ENCODE data around the gene SCN11A. TPM values are rescaled to one million over a fixed set of nuclear protein-coding genes. Genes with fewer than 3 reads are reported as not detected.

The SCN11A gene
- total RNA-seq = under 0.01 TPM

DNA sequence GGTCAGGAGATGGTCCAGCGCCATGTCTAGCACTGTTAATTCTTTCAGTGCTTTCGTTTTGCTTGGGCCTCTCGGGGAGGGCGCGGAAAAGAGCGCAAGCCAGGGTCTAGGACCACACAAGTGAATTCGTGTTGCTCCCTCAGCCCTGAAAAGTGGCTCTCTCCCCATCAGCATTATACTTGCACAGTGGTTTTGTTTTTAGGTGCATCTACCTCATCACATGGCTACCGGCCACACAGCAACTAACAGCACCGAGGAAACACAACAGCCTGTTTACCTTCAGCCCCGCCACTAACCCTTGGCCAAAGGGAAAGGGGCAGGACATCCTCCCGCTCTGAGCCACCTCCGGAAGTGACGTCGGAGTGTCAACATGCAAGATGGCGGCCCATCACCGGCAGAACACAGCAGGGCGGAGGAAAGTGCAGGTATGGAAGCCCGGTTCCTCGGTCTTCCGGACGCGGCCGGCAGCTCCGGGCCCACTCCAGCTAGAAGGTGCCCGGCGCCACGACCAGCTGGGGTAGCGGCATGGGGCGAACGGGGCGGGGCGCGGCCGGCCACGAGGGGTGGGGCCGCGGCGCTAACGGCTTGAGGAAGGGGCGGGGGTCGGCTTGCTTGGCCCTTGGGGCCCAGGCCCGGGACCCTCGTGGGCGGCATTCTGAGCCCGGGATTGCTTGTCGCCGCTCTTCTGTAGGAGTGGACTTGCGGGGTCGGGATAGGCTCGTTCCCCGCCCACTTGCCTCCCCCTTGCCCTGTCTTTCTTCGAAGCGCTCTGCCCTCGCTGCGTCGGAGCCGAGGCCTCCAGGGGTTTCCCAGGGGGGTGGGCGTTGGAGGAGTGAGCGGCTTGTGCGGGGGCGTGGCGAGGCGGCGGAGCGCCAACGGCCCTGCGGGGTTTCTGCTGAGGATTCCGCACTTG lies at the start of gene SCN11A, which contains the start of gene WDR48:
Gene SCN11A (minus strand): TSS at position 296 of the 913 bp plus-strand sequence. CDS start 101,582 bp downstream, outside the sequence.
Gene WDR48 (plus strand): TSS at position 368 of the 913 bp plus-strand sequence. CDS start 10 bp downstream, at position 378.
- DNase-seq (ENCODE audit: low read depth in 2 of 3, low spot score in 2 of 3) = peak; percentile 85 to 98 (median 96)

DNA sequence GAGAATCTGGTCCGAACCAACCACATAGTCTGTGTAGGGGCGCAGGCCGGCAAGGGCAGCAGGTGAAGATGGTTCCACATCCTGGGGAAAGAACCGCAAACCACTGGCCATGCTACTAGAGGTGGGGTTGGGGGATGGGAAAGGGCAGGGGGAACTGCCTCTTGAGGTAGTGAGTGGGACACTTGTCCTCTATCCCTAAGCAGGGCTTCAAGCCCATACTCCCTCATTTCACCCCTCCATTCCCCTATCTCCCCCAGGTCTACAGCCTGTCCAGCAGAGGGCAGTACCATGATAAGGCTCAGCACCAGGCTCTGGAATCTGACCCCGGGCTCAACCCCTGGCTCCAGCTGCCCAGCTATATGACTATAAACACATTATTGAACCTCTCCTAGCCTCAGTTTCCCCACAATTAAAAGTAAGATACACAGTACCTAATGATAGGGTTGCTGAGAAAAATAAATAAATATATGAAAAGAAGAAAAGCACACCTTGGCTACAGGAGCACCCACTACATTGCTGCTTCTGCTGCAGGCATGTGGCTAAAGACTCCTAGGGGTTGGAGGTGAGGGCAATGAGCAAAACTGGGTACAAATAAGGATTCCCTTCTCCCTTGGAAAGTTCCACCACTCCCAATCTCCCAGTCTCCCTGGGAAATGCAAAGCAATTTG lies 49.4 kb upstream of the SCN11A start:
- peak in 2 of 3 donors; percentile 51 to 61 for DNase-seq (ENCODE audit: low read depth in 2 of 3, low spot score in 2 of 3)

GRCh38 chr3:39100500-39100886 lies 48.7 kb upstream of the SCN11A start:
- DNase-seq (ENCODE audit: low read depth in 2 of 3, low spot score in 2 of 3) = no peak

- DNase-seq (ENCODE audit: low read depth in 2 of 3, low spot score in 2 of 3) = no peak
These were observed 48.2 kb upstream of the SCN11A start for GRCh38 chr3:39099738-39100499.

DNA sequence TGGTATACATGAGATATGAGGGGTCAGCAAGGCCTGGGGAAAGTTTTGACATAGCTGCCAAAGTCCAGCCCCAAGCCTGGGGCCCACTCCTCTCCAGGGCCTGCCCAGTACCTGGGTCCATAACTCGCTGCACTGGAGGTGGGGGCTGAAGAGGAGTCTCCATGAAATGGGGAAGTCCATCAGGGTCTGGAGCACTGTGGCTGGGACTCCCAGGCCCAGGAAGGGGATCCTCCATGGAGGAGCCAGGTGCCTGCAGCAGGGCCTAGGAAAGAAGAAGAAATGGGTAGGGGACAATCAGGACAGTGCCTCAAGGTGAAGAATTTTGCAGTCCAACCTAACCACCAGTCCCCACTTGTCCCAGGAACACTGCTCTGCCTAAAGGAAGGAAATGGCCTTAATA lies 47.5 kb upstream of the SCN11A start:
- DNase-seq (ENCODE audit: low read depth in 2 of 3, low spot score in 2 of 3) = no peak

GRCh38 chr3:39098473-39099000 lies 46.8 kb upstream of the SCN11A start:
- DNase-seq (ENCODE audit: low read depth in 2 of 3, low spot score in 2 of 3) = no peak

- DNase-seq (ENCODE audit: low read depth in 2 of 3, low spot score in 2 of 3) = no peak
These were observed 46.1 kb upstream of the SCN11A start for GRCh38 chr3:39097716-39098472.

GRCh38 chr3:39096775-39097174 lies 45.0 kb upstream of the SCN11A start:
- no peak for DNase-seq (ENCODE audit: low read depth in 2 of 3, low spot score in 2 of 3)

- no peak for DNase-seq (ENCODE audit: low read depth in 2 of 3, low spot score in 2 of 3)
These were observed 44.0 kb upstream of the SCN11A start for GRCh38 chr3:39095778-39096177.

DNA sequence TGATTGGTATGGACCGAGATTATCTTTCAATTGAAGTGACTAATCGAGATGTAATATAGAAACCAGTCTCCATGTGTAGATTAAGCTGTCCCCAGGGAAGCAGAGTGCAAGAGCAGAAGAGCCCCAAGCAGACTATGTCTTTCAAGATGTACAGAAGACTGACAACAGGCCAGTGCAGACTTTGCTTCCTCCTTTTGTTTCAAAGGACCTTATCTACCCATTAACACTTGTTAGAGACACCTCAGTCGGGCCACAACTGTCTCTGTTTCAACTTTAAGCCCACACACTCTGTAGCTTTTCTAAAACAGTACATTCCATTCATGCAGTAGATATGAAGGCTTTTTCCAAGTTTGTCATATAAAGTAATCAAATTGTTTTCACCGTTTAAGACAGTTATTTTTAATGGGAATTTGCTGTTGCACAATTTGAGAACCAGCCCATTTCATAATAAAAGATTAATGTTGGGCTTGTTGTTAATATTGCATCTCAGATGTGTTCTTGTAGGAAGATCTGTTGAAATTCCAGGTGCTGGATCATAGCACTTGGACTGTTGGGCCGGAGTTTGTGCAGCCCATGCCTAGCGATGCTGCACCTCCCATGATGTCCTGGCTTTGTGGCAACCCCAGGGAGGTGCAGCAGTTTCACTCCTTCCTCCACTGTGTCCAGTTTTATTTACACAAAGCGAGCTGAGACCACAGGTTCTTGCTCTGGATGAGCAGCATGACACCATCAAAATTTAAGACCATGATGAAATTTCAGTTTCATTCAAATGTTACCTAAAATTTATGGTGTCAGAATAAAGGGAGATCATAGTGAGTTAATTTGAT lies 43.3 kb upstream of the SCN11A start:
- no peak for DNase-seq (ENCODE audit: low read depth in 2 of 3, low spot score in 2 of 3)

GRCh38 chr3:39090922-39091321 lies 39.2 kb upstream of the SCN11A start:
- DNase-seq (ENCODE audit: low read depth in 2 of 3, low spot score in 2 of 3) = no peak

GRCh38 chr3:39088889-39089288 lies 37.1 kb upstream of the SCN11A start:
- no peak for DNase-seq (ENCODE audit: low read depth in 2 of 3, low spot score in 2 of 3)

DNA sequence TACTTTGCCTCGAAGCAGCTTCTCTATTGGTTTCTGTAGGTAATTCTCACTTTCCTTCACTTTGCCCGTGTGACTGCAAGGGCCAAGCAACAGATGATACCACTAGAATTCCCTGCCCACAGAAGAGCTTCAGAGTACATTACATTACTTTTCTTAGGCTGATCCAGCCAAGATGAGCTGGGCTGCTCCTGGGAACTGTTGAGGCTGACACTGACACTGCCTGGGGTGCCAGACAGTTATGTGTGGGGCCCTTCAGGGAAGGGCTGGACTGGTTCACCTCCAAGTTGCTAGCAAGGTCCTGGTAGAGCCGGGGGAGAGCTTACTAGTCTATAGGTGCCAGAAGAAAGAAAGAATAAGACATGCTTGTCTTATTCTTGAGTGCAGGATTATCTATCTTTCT lies 36.7 kb upstream of the SCN11A start:
- no peak for DNase-seq (ENCODE audit: low read depth in 2 of 3, low spot score in 2 of 3)

GRCh38 chr3:39086144-39086543 lies 34.4 kb upstream of the SCN11A start:
- DNase-seq (ENCODE audit: low read depth in 2 of 3, low spot score in 2 of 3) = no peak

- DNase-seq (ENCODE audit: low read depth in 2 of 3, low spot score in 2 of 3) = no peak
These were observed 31.0 kb upstream of the SCN11A start for GRCh38 chr3:39082666-39083313.

DNA sequence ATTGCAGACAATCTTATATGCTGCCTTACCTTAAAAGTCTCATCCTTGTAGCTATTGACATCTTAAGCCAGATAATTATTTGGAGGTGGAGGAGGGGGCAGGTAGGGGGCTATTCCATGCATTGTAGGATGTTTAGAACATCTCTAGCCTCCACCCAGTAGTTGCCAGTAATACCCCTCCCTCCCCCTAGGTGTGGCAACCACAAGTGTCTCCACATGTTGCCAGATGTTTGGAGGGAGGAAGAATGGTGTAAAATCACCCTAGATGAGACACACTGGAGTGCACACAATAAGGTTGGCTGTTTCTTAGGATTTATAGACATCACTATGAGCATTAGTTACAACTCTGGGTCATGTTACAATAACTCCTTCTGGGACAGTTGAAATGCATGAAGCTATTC lies 28.3 kb upstream of the SCN11A start:
- no peak for DNase-seq (ENCODE audit: low read depth in 2 of 3, low spot score in 2 of 3)

DNA sequence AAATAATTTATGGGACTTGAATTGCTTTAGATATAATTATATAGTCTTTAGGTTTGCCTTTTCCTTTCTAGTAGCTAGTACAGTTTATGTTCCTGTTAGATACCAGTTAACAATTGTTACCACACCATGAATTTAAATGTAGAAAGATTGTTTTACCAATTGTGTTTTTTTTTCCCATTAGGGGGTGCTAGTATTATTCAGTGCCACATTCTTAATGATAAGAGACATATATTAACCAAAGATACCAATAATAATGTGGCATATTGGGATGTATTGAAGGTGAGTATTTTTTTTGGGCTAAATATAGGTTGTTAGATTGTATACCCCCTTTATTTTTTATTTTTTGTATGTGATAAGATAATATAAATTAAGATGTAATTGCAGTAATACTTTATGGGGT lies 27.8 kb upstream of the SCN11A start:
- no peak for DNase-seq (ENCODE audit: low read depth in 2 of 3, low spot score in 2 of 3)

GRCh38 chr3:39075910-39076309 lies 24.2 kb upstream of the SCN11A start:
- no peak for DNase-seq (ENCODE audit: low read depth in 2 of 3, low spot score in 2 of 3)

DNA sequence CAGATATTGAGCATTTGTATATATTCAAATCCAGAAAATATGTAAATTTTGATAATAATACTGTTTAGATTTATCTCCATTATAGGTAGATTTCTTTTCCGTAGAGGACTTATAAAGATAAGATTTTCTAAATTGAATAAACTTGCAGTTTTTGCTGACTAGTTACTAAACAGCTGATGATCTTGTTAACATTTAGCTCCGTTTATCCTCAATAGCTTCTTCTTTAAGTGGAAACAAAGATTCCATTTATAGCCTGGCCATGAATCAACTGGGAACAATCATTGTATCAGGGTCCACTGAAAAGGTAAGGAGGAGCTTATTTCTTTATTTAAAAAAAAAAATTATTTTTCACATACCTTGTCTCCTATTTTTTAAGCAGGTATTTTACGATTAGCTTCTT lies 16.8 kb upstream of the SCN11A start:
- DNase-seq (ENCODE audit: low read depth in 2 of 3, low spot score in 2 of 3) = no peak
